ENCODE data around the gene PGBD2.
"Not testable (repeated sequence)": the region's sequence is repeated elsewhere in the genome, so short reads cannot be mapped to it uniquely, and the experiment has no call there.

PGBD2 gene

GRCh38 chr1:248938173-248938809, 32.3 kb downstream of the PGBD2 start:
- H3K27ac Mint-ChIP-seq; DNase-seq (ENCODE audit: low spot score in 2 of 2); H3K4me1 Mint-ChIP-seq; H3K9me3 Mint-ChIP-seq; H3K4me3 Mint-ChIP-seq; ATAC-seq; H3K36me3 Mint-ChIP-seq: not testable (repeated sequence)

GRCh38 chr1:248944134-248944999, 38.3 kb downstream of the PGBD2 start:
- H3K4me3 Mint-ChIP-seq, ATAC-seq: not testable (repeated sequence)

GRCh38 chr1:248945000-248945423, 39.0 kb downstream of the PGBD2 start:
- DNase-seq (ENCODE audit: low spot score in 2 of 2); H3K27ac Mint-ChIP-seq; H3K4me1 Mint-ChIP-seq; H3K36me3 Mint-ChIP-seq; ATAC-seq; H3K4me3 Mint-ChIP-seq; H3K9me3 Mint-ChIP-seq: not testable (repeated sequence)

More at GRCh38 chr1:248944134-248944999, 38.3 kb downstream of the PGBD2 start:
- DNase-seq (ENCODE audit: low spot score in 2 of 2); H3K36me3 Mint-ChIP-seq; H3K4me1 Mint-ChIP-seq; H3K9me3 Mint-ChIP-seq; H3K27ac Mint-ChIP-seq: not testable (repeated sequence)

- not testable (repeated sequence) for ATAC-seq; H3K27ac Mint-ChIP-seq; H3K4me3 Mint-ChIP-seq; H3K9me3 Mint-ChIP-seq; H3K36me3 Mint-ChIP-seq; DNase-seq (ENCODE audit: low spot score in 2 of 2); H3K4me1 Mint-ChIP-seq
These were observed 39.4 kb downstream of the PGBD2 start for GRCh38 chr1:248945453-248945852.

GRCh38 chr1:248945856-248946416, 39.9 kb downstream of the PGBD2 start:
- H3K9me3 Mint-ChIP-seq; H3K27ac Mint-ChIP-seq; H3K4me3 Mint-ChIP-seq; ATAC-seq; H3K36me3 Mint-ChIP-seq; H3K4me1 Mint-ChIP-seq; DNase-seq (ENCODE audit: low spot score in 2 of 2): not testable (repeated sequence)
